ENCODE data around the gene ECEL1. TPM values are rescaled to one million over a fixed set of nuclear protein-coding genes. Genes with fewer than 3 reads are reported as not detected.

Gene ECEL1
- total and polyA plus RNA-seq, 8 donors, result 0.35 to 1.1 TPM; not detected in 6

DNA sequence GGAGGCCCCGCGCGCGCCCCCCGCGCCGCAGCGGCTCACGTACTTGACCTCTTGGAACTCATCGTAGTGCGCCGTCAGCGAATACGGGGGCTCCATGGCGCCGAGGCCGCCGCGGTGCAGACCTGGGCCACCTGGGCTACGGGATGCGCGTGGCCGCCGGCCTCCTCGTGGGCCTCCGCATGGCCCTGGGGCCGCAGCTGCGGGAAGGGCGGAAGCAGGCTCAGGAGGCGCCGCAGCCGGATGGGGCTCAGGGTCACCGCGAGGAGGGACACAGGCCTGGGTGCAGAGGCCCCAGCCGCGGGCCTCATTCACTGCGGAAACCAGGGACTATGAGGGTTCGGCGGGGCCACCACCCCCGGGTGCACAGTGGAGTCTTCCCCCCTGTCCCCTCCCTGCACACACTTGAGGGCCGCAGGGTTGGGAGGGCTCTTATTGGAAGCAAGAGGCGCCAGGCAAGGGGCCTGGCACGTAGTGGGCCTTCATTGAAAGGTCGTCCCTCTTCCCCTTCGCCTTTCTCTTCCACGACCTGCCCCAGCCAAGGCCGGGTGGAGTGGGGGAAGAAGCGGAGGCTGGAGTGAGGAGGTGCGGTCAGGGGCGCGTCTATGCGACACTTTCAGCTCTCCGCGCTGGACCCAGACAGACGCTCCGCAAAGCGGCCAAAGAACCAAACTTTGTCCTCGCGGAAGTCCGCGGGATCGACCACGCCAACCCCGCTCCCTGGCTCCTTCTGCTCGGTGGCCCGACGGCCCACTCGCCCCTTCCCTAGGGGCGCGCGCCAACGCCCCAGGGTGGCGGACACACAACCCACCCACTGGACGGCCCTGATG is 863 bp downstream of the ECEL1 start:
- Histone ChIP-seq H3K36me3 (no peaks in the 10 kb centered on the region), H3K27ac (no peak overlapping the region), H3K27me3 (peaks cover 32 to 97% (median 50%) of the 10 kb centered on the region in 3 donors), H3K4me1 (peaks cover 10 to 28% (median 19%) of the 10 kb centered on the region in 4 donors), H3K9me3 (no peaks in the 10 kb centered on the region), H3K4me3 (peak overlapping the region in 3 of 4 donors; percentile 24 to 37 (median 32))
- intact Hi-C loops (cut with DNase I; ENCODE audit: low total_unique reads), result no loop called here
- TF ChIP-seq POLR2AphosphoS5 (IDR thresholded peaks at IDR 0.05) (no peak), POLR2A (IDR thresholded peaks at IDR 0.05) (no peak), EP300 (IDR thresholded peaks at IDR 0.05) (no peak)
- TF ChIP-seq, protein P1, sequence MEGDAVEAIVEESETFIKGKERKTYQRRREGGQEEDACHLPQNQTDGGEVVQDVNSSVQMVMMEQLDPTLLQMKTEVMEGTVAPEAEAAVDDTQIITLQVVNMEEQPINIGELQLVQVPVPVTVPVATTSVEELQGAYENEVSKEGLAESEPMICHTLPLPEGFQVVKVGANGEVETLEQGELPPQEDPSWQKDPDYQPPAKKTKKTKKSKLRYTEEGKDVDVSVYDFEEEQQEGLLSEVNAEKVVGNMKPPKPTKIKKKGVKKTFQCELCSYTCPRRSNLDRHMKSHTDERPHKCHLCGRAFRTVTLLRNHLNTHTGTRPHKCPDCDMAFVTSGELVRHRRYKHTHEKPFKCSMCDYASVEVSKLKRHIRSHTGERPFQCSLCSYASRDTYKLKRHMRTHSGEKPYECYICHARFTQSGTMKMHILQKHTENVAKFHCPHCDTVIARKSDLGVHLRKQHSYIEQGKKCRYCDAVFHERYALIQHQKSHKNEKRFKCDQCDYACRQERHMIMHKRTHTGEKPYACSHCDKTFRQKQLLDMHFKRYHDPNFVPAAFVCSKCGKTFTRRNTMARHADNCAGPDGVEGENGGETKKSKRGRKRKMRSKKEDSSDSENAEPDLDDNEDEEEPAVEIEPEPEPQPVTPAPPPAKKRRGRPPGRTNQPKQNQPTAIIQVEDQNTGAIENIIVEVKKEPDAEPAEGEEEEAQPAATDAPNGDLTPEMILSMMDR (IDR thresholded peaks at IDR 0.05), result no peak
- DNase-seq, result no peak
- WGBS, 5 donors, result 2 to 5% (median 4%) methylated on average over 17 to 74 of the region's 74 CpGs

DNA sequence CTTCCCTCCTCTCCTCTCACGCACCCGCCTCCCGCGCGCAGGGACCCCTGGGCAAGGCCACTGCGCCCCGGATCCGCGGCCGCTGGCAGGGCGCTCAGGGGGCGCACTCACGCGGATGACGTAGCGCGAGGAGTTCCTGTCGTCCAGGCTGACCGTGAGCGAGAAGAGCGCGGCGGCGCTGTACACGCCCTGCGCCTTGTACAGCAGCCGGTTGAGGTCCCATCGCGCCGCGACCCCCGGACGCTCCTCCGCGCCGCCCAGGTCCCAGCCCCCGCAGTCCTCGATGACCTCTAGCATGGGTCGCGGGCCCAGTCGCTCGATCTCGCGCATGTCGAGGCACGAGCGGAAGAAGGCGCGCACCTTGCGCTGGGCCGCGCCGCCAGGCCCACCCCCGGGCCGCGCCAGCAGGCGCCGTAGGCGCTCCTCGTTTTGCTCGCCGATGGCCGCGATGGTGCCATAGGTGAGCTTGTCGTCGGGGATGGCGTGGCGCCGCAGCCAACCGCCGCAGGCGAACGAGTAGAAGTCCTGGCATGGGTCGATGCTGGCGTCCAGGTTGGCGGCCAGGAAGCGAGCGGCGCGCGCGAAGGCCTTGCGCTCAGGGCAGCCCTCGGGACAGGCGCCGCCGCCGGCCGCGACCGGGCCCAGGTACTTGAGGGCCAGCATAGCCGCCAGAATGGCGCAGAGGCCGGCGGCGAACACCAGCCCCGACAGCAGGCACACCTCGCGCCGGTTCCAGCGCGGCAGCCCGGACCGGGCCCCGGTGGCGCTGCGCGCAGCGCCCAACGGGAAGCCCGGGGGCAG is 1.7 kb downstream of the ECEL1 start:
- peaks cover 10 to 28% (median 19%) of the 10 kb centered on the region in 4 donors for H3K4me1 ChIP-seq
- no peak for TF ChIP-seq POLR2A (IDR thresholded peaks at IDR 0.05)
- TF ChIP-seq EP300 (IDR thresholded peaks at IDR 0.05), result no peak
- no peak for TF ChIP-seq POLR2AphosphoS5 (IDR thresholded peaks at IDR 0.05)
- TF ChIP-seq, protein P1 (IDR thresholded peaks at IDR 0.05), result no peak
- no peaks in the 10 kb centered on the region for H3K9me3 ChIP-seq
- H3K27me3 ChIP-seq, result peaks cover 32 to 100% (median 50%) of the 10 kb centered on the region in 3 donors
- H3K4me3 ChIP-seq, result peak overlapping the region in 2 of 4 donors; percentile 9 to 16
- intact Hi-C loops (cut with DNase I; ENCODE audit: low total_unique reads), result no loop called here
- H3K36me3 ChIP-seq, result no peaks in the 10 kb centered on the region
- H3K27ac ChIP-seq, result no peak overlapping the region
- 2 to 9% (median 3%) methylated on average over 38 to 111 of the region's 111 CpGs for WGBS, 5 donors
- DNase-seq, result peak in 1 of 2 donors; percentile 43

DNA sequence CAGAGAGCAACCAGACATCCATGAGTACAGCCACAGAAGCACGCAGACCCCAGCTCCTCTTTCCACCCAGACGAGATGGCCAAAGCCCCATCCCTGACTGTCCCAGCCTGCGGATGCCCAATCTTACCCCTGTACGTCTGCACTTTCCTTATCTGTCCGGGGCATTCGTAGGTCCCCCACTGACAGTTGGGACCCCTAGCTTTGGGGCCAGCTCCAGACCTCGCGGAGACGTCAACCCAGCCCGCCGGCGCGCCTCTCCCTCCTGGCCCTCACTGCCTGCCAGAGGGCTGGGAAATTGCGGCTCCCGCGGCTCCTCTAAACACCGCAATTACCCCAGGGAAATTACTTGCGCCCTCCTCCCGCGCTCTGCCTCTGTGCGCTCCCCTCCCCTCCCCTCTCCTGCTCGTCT is 2.3 kb downstream of the ECEL1 start:
- 5 to 10% (median 9%) methylated on average over 12 to 22 of the region's 22 CpGs for WGBS, 5 donors
- peak in 1 of 2 donors; percentile 18 for DNase-seq

More for the DNA sequence above, 2.3 kb downstream of the ECEL1 start:
- Histone ChIP-seq H3K4me1 (peaks cover 10 to 28% (median 19%) of the 10 kb centered on the region in 4 donors), H3K36me3 (no peaks in the 10 kb centered on the region), H3K9me3 (no peaks in the 10 kb centered on the region), H3K4me3 (peak overlapping the region in 1 of 4 donors; percentile 16), H3K27me3 (peaks cover 32 to 100% (median 50%) of the 10 kb centered on the region in 3 donors), H3K27ac (no peak overlapping the region)
- TF ChIP-seq EP300 (IDR thresholded peaks at IDR 0.05) (no peak), POLR2A (IDR thresholded peaks at IDR 0.05) (no peak)
- TF ChIP-seq, protein P1 (IDR thresholded peaks at IDR 0.05), result no peak
- intact Hi-C loops (cut with DNase I; ENCODE audit: low total_unique reads), result no loop called here

Measured in stomach (tissue), 9 donors.